NCI-H226 (cell line): ENCODE measurements around the gene ATP10B.
"Not testable (repeated sequence)": the region's sequence is repeated elsewhere in the genome, so short reads cannot be mapped to it uniquely, and the experiment has no call there.

Experiments
- DNase-seq: peaks from one replicate; pipeline ENCODE4 v3.0.0-alpha.2; 2015

ATP10B gene

DNA sequence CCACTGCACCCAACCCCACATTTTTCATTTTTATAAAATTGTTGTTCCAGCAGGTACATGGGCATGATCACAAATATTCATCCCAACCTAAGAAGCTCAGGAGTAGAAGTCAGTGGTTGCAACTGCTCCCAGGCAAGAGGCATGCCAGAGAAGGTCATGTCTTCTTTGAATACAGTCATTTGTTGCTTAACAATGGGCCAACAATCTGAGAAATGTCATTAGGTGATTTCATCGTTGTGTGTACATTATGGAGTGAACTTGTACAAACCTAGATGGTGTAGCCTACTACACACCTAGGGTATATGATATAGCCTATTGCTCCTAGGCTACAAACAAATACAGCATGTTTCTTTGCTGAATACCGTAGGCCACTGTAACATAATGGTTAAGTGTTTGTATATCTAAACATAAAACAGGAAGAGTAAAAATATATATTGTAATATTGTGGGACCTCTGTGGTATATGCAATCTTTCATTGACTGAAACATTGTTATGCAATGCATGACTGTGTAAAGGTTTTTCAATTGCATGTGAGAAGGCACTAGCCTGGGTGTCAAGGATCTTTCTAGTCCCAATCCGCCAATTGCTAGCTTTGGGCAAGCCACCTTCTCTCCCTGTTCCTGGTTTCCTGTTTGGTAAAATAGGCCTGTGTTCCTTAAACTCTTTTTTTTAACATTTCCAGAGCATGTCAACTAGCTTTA lies 27.6 kb downstream of the ATP10B start:
- DNase-seq = no peak

DNA sequence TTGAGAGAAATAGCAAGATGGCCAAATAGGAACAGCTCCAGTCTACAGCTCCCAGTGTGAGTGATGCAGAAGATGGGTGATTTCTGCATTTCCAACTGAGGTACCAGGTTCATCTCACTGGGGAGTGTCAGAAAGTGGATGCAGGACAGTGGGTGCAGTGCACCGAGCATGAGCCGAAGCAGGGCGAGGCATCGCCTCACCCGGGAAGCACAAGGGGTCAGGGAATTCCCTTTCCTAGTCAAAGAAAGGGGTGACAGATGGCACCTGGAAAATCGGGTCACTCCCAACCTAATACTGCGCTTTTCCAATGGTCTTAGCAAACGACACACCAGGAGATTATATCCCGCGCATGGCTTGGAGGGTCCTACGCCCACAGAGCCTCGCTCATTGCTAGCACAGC lies 39.0 kb downstream of the ATP10B start:
- not testable (repeated sequence) for DNase-seq

GRCh38 chr5:160805376-160805775 lies 46.6 kb downstream of the ATP10B start:
- no peak for DNase-seq

- no peak for DNase-seq
These were observed 49.4 kb downstream of the ATP10B start for GRCh38 chr5:160802592-160802991.

GRCh38 chr5:160800375-160801275 lies 51.4 kb downstream of the ATP10B start:
- no peak for DNase-seq

- DNase-seq = no peak
These were observed 52.8 kb downstream of the ATP10B start for GRCh38 chr5:160799184-160799583.

- no peak for DNase-seq
These were observed 55.0 kb downstream of the ATP10B start for GRCh38 chr5:160797020-160797419.

DNA sequence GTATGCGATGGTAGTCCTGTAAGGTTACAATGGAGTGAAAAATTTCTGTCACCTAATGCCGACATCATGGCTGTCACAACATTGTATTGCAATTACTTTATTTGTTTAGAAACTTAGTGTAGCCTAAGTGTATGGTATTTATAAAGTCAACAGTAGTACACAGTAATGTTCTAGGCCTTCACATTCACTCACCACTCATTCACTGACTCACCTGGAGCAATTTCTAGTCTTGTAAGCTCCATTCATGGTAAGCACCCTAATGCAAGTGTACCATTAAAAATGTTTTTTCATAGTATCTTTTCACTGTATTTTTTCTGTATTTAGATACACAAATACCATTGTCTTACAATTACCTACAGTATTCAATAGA lies 58.5 kb downstream of the ATP10B start:
- DNase-seq = no peak

- DNase-seq = no peak
These were observed 59.1 kb downstream of the ATP10B start for GRCh38 chr5:160792732-160793529.

DNA sequence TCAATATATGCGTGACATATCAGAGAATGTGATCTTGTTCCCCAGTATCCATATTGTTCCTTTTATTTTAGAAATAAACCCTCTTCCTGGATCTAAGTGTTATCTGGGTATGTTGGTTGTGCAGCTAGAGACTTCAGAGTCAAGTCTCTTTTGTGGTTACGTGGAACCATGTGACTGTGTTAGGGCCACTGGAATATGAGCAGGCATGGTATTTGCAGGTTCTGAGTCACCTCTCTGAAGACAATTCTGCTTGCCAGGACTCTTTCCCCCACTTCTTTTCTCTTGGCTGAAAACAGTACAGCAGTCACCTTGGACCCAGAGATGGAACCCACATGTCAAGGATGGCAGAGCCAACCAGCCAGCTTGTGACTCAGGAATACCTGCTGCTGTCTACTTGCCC lies 59.7 kb downstream of the ATP10B start:
- no peak for DNase-seq

- no peak for DNase-seq
These were observed 62.7 kb downstream of the ATP10B start for GRCh38 chr5:160789219-160789859.

DNA sequence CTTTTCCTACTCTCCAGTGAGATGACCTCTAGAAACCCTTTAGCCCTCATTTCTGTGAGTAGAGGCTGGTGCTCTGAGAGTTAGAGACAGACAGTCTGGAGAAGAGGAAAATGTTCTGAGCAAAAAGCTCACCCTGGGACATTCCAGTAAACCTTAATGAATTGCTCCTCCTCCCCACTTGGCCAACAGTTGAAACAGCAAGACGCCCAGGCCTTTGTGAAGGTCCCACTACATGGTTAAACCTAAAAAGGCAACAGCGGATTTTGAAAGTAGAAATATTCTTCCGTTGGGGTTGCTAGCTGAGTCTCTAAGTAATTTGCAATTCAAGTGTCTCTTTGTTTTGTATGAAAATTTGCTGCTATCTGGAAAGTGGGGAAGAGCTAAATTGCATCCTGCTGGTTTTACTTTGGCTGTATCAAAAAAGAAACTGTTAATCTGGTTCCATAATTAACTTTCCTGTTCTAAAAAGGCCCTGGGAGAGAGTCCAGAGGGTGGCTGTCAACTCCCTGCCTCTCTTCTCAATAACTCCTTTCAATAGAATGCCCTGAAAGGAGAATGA lies 63.8 kb downstream of the ATP10B start:
- no peak for DNase-seq

DNA sequence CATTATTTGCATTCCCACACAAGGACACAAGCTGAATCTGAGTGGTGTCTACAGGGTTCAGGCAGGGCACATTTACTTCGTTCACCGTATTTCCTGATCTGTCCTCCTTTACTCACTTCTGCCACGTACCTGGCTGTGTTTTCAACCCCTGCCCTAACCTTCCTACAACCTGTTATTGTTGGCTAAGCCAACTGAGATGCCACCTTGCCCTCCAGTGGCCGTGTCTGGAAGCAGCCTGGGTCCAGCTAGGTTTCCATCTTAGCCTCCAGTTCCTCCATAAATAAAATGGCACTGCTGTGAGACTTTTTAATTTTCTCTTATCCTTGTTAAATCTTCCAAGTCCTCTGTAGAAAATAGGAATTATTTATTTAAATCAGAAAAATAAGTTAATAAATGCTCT lies 64.8 kb downstream of the ATP10B start:
- no peak for DNase-seq

GRCh38 chr5:160774666-160775315 lies 77.2 kb downstream of the ATP10B start:
- no peak for DNase-seq

DNA sequence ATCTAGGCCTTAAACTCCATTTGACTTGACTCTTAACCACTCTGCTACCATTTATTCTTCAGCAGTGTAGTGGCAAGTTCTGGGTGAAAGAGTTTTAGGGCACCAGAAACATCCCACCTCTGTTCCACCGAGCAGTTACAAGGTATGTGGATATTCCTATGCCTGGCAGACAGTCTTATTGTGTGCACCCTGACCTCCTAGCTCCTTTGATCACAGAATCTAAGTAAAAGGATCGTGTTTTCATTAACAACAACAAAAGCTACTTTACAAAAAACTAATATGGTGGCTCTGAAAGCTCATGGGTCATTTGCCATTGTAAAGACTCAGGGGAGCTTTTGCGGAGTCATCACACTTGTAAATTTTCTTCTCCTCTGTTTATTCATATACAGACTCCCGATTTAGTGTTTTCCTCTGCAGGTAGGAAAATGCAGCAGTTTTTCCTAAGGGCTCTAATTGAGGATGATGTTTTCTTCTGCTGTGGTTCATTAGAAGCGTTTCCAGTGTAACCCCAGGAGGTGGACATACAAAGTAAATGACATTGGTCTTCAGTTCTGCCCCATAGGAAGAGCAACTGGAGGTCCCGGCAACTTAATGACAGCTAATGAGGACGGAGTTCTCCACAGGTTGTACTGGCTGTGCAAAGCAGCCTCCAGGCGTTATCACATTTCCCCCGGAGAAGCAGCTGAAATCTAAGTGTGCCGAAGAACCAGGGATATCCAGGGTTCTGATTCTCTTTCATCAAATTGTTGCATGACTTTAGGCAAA lies 78.2 kb downstream of the ATP10B start:
- no peak for DNase-seq

DNA sequence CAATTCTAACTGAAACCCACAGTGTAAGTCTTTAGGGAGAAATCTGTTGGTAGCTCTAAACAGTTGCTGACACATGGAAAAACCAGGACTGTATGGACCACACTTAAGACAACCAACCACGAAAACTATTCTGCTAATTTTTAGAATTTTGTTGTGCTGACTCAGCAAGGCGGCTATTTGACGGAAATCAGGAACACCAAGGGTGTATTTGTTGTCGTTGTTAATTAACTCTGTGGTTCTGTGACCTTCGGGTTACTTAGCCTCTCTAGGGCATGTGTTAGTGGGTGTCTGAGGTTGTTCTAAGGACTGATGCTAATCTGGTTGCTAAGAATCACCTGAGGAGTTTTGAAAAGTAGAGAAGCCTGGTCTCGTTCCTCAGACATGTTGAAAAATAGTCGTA lies 79.2 kb downstream of the ATP10B start:
- DNase-seq = no peak

DNA sequence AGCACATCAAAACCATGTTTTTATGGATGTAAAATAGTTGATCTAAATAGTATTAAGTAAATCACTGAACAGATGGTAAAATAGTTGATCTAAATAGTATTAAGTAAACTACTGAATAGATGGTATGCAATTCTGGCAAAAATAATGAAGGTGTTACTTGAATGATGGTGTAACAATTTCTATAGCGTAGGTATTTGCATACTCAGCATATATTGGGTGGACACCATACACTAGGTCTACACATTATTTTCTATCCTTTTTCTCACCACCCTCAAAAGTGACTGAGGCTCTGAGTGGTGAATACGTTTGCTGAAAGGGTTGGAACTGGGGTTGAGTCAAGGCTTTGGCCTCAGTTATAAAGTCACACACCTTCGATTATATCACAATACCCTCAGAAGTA lies 81.3 kb downstream of the ATP10B start:
- no peak for DNase-seq

DNA sequence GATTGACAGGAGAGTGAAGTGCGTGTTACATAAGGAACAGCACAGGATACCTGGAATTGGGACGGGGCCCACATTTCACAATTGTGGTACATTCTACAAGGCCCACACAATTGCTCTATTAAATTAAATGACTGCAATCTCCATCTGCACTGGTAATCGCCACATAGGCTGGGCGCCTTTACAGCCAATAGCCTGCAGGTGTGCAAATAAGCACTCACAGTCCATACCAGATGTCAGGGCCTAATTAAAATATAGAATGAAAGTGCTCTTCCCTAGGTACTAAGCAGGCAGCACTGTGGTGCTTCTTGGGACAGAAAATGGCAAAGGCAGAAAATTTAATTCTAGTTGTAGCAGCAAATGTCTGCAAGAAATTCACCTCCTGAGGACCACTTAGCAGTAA lies 82.7 kb downstream of the ATP10B start:
- DNase-seq = no peak

GRCh38 chr5:160767062-160767461 lies 84.9 kb downstream of the ATP10B start:
- DNase-seq = no peak

DNA sequence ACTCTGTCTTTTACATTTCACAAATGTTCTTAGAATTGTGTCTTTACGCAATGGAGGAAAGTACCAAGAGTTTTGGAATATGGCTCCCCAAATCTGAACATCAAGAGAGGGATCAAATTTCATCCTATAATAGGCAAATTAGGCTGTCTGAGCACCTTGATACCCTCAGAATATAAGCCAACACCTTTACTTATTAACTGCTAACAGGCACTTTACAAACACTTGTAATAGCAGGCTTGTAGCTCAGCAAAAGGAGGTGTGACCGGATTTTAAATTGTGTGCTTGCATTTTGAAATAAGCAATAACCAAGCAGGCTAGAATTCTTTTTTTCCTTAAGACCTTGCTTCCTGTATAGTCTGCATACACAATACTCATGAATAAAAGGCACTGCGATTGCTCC lies 92.0 kb downstream of the ATP10B start:
- no peak for DNase-seq

DNA sequence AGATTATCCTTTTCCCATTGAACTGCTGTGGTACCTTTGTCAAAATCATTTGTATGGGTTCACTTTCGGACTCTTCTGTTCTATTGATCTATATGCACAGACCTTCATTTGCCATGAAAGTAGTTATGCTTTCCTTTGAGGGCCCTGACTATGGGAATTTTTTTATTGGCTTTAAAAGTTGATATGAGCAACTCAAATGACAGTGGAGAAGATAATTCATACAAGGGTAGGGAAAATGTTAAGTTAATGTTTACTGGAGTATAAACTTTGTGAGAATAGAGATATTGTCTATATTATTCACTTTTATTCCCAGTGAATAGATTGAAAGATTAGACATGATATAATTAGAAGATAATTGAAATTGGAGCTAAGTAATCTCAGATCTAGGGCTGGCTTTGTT lies 94.8 kb downstream of the ATP10B start:
- DNase-seq = no peak
